T-helper 22 cell (primary cell): Measurements from ENCODE around the gene PCGF5.
A peak's percentile ranks its signal among the peaks of the same experiment; 100 is the strongest.
"Not testable (repeated sequence)": the region's sequence is repeated elsewhere in the genome, so short reads cannot be mapped to it uniquely, and the experiment has no call there.

ENCODE experiments used
- DNase-seq: peaks from one replicate; pipeline ENCODE4 v3.0.0-alpha.2; 2020; ENCODE audit warnings: low read depth

Gene PCGF5

GRCh38 chr10:91220194-91220953 lies at the start of gene PCGF5:
TSS of gene PCGF5 (plus strand) at chr10:91220663. CDS start at chr10:91222872, 2,209 bp downstream.
- peak; percentile 88 for DNase-seq

DNA sequence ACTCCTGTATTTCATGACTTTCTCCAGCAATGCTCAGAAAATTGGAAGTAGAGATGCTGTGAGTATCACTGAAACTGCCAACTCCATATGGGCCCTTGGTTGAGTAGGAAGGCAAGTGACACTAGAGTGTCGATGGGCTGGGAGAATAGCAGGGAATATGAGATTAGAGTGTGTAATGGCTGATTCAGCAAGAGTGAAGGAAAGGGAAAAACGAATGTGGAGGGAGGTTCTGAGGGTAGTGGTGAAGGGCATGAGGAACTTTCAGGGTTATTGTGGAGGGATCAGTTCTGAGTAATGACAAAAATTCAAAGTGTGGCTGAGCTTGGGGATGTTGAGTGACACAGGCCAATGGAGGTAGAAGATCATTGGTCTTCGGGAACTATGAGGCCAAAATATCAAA lies 49.0 kb upstream of the PCGF5 start:
- no peak for DNase-seq

DNA sequence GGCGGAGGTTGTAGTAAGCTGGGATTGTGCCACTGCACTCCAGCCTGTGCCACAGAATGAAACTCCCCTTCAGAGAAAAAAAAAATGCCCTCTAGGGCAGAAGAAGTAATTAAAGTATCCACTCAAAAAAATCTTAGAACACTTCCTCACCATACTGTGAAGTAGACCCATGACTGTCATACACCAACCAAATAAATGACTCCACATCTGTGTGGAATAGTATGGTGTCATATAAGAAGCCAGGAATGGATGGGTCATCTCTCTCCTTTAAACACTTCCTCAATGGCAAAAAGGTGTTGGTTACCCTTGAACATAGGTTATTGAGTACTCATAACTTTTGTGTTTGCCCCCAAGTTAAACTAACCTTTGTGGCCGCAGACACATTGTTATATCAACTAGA lies 48.1 kb upstream of the PCGF5 start:
- no peak for DNase-seq

GRCh38 chr10:91185239-91185875 lies 35.1 kb upstream of the PCGF5 start:
- DNase-seq = no peak

GRCh38 chr10:91187156-91187555 lies 33.3 kb upstream of the PCGF5 start:
- DNase-seq = no peak

DNA sequence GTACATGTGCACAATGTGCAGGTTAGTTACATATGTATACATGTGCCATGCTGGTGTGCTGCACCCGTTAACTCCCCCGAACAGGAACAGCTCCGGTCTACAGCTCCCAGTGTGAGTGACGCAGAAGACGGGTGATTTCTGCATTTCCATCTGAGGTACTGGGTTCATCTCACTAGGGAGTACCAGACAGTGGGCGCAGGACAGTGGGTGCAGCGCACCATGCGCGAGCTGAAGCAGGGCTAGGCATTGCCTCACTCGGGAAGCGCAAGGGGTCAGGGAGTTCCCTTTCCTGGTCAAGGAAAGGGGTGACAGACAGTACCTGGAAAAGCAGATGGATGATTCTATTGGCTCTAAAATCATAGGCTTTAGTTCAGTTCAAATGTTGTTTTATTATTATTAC lies 32.5 kb upstream of the PCGF5 start:
- DNase-seq = not testable (repeated sequence)

GRCh38 chr10:91188889-91189288 lies 31.6 kb upstream of the PCGF5 start:
- DNase-seq = no peak

GRCh38 chr10:91190388-91190870 lies 30.0 kb upstream of the PCGF5 start:
- no peak for DNase-seq

DNA sequence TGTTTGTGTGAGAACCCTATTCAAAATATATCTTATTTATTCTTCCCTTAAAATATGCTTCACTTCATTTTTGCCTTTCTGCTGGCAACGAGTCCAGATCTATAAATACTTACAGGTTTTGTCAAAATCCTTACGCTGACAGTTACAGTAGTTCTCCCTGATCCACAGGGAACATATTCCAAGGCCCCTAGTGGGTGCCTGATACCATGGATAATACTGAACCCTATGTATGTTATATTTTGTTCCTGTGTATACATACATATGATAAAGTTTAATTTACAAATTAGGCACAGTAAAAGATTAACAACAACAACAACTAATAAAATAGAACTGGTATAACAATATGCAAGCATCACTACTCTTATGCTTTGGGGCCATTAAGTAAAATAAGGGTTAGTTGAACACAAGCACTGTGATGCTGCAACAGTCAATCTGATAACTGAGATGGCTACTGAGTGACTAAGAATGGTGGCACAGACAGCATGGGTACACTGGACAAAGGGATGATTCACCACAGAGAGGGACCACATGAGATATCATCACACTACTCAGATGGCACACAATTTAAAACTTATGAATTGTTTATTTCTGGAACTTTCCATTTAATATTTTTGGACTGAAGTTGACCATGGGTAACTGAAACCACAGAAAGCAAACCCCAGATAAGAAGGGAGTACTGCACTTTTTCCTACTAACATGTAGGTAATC lies 29.4 kb upstream of the PCGF5 start:
- DNase-seq = no peak

DNA sequence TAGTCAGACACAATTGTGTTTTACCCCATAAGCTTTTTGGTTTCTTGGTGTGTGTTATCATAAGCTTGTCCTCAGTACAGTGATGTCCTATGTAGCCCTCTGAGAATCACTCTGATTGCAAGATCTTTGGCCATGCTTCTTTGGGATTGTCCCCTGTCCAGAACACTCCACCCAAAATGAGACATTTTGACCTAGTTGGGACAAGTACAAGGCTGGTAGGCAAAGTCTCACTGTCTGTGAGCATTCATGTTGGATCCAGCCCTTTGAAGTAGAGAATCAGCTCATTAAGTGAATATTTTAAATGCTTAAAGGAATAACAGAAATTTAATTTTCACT lies 28.9 kb upstream of the PCGF5 start:
- DNase-seq = no peak

- no peak for DNase-seq
Measured at GRCh38 chr10:91194497-91195179, 25.8 kb upstream of the PCGF5 start.

GRCh38 chr10:91196268-91197048 lies 24.0 kb upstream of the PCGF5 start:
- no peak for DNase-seq

DNA sequence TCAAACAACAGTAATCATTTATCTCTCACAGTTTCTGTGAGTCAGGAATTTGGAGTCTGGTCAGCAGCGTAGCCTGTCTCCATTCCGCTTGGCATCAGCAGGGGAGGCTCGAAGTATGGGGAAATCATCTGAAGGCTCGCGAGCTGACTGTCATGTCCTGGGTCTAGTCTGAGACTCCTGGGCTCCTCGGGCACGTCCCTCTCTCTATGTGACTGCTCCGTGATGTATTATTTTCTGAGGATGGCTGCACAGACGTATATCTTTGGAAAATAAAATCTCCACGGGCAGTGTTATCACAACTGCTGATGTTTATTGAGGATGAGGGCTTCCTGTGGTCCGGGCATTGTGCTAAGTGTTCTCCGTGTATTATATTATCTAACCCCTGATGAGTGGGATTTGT lies 23.3 kb upstream of the PCGF5 start:
- DNase-seq = no peak

DNA sequence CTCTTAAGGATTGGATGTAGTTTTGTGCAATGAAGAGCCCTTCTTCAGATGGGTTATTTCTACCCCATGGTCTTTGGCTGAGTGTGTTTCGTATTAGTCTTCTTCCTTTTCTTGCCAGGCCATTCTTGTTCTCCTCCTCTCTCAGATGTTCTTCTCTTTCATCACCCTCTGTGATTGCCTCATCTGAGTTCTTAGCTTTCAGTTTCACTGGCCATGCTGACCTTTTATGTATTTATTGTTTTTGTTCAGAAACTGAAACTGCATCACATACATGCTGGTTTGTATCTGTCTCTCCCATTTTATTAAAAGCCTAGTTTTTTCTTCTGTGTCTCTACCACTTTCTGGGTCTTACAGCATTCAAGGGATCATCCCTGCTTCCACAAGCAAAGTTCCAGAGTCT lies 21.7 kb upstream of the PCGF5 start:
- no peak for DNase-seq

DNA sequence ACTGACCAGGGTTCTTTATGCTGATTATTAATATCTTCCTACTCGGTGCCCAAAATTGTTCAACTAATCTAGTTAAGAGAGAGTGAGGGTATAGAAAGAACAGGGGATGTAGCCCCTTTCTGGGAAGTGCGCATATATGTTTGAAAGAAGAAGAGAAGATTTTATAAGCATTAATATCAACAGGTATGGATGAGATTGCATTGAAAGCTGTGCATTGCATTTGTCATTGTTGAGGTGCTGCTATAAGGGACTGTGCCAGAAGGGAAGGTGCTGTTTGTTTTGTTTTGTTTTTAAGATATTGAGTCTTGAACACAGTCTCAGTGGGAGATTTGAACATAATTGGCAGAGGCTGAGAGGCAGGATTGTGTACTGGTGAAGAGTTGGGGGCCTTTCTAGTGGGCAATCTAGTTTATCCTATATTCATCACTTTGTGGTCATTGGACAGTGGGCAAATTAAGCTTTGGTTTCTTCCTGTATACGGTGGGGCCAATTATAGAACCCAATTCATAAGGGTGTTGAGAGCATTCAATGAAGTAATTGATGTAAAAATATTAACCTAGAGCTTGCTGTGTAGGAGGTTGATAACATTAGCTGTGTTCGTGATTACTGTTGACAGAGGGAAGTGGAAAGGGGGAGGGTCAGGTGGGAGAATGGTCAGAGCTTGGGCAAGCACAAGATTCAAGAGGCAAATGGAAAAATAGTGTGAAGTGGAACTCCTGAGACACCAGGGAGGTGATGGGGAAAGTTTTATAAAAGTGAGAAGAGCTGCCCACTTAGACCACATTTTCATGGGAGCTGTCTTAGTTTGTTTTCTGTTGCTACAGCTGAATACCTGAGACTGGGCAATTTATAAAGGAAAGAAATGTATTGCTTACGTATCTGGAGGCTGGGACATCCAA lies 19.9 kb upstream of the PCGF5 start:
- DNase-seq = no peak

GRCh38 chr10:91201213-91201996 lies 19.1 kb upstream of the PCGF5 start:
- DNase-seq = no peak

GRCh38 chr10:91206427-91206826 lies 14.0 kb upstream of the PCGF5 start:
- no peak for DNase-seq

GRCh38 chr10:91206837-91207474 lies 13.5 kb upstream of the PCGF5 start:
- no peak for DNase-seq

DNA sequence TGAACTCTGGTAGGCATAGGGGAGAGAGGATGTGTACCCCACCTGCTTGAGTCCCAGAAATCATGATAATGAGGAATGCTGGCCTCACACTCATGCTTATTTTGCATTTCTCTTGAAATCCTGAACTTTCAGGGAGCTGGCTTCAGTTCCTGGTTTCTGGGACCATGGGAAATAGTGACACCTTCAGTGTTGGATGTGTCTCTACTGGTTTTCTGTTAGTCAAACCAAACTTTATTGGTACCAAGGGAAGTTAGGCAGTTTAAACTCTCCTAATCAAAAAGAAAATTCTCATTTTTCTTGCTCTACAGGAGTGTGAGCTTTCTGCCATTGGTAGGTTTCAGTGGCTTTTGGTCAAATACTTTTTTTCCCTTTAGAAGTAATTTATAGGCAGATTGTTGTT lies 11.8 kb upstream of the PCGF5 start:
- no peak for DNase-seq
